Liver (tissue), 9 donors: ENCODE data around the gene TAF9B. TPM values are rescaled to one million over a fixed set of nuclear protein-coding genes. Genes with fewer than 3 reads are reported as not detected.

Experiments
- DNase-seq: peaks from one replicate; pipeline ENCODE4 v3.0.0-alpha.2; 2017; ENCODE audit warnings: low spot score
- H3K27ac ChIP-seq, 2 donors: one replicate each; pipeline ENCODE4 v1.7.0; 2013; ENCODE audit warnings: inconsistent platforms in 2 of 2, low read length in 2 of 2, control low read depth in 1 of 2, low read depth in 1 of 2, mild to moderate bottlenecking in 1 of 2
- H3K27me3 ChIP-seq, 4 donors: one replicate each; pipeline versions ENCODE4 v1.6.1 to v1.7.0; 2013; ENCODE audit warnings: low read length in 3 of 4, inconsistent platforms in 1 of 4, mild to moderate bottlenecking in 1 of 4, moderate library complexity in 1 of 4; ENCODE audit not compliant: control insufficient read depth in 4 of 4, insufficient read depth in 4 of 4
- H3K36me3 ChIP-seq, 4 donors: one replicate each; pipeline versions ENCODE4 v1.6.1 to v1.7.0; 2013; ENCODE audit warnings: low read length in 3 of 4, mild to moderate bottlenecking in 3 of 4, low read depth in 1 of 4, moderate library complexity in 1 of 4; ENCODE audit not compliant: control insufficient read depth in 4 of 4, insufficient read depth in 3 of 4
- H3K4me1 ChIP-seq, 4 donors: one replicate each; pipeline versions ENCODE4 v1.6.1 to v1.7.0; 2013; ENCODE audit warnings: low read length in 3 of 4, mild to moderate bottlenecking in 3 of 4, moderate library complexity in 1 of 4; ENCODE audit not compliant: control insufficient read depth in 4 of 4, insufficient read depth in 4 of 4
- H3K4me3 ChIP-seq, 3 donors: one replicate each; pipeline versions ENCODE4 v1.6.1 to v1.7.0; 2013; ENCODE audit warnings: low read length in 3 of 3, control low read depth in 1 of 3, low read depth in 1 of 3, mild to moderate bottlenecking in 1 of 3
- H3K9ac ChIP-seq, 2 donors: one replicate each; pipeline ENCODE4 v1.7.0; 2013; ENCODE audit warnings: low read length in 2 of 2, mild to moderate bottlenecking in 2 of 2, moderate library complexity in 2 of 2, control low read depth in 1 of 2, low read depth in 1 of 2
- H3K9me3 ChIP-seq, 4 donors: one replicate each; pipeline versions ENCODE4 v1.6.1 to v1.7.0; 2013; ENCODE audit warnings: low read length in 3 of 4; ENCODE audit not compliant: control insufficient read depth in 4 of 4
- CTCF ChIP-seq: fragments of 150-350 bp; IDR thresholded peaks from 2 replicates; pipeline ENCODE4 v1.5.1; 2017; ENCODE audit warnings: improper control_type of control experiment, low read depth, low read length; ENCODE audit not compliant: missing input control
- EGR1 ChIP-seq, 2 donors: IDR thresholded peaks; 2 replicates each; pipeline ENCODE4 v1.6.1; 2016 to 2018; ENCODE audit warnings: antibody characterized with exemption in 2 of 2, low read depth in 2 of 2
- FOXA1 ChIP-seq: IDR thresholded peaks from 2 replicates; pipeline ENCODE4 v1.6.1; 2016; ENCODE audit warnings: antibody characterized with exemption
- FOXA2 ChIP-seq: IDR thresholded peaks from 2 replicates; pipeline ENCODE4 v1.6.1; 2016; ENCODE audit warnings: antibody characterized with exemption
- GABPA ChIP-seq, 2 donors: IDR thresholded peaks in 1 of 2; conservative IDR thresholded peaks in 1 of 2; 2 replicates each; pipeline ENCODE4 v1.6.1; 2016; ENCODE audit warnings: antibody characterized with exemption in 2 of 2, mild to moderate bottlenecking in 1 of 2, moderate library complexity in 1 of 2
- HNF4A ChIP-seq, 2 donors: conservative IDR thresholded peaks; 2 replicates each; pipeline ENCODE4 v1.6.1; 2016; ENCODE audit warnings: antibody characterized with exemption in 2 of 2, mild to moderate bottlenecking in 2 of 2
- HNF4G ChIP-seq: IDR thresholded peaks from 2 replicates; pipeline ENCODE4 v1.6.1; 2016; ENCODE audit warnings: antibody characterized with exemption
- JUND ChIP-seq, 2 donors: IDR thresholded peaks; 2 replicates each; pipeline ENCODE4 v1.6.1; 2016; ENCODE audit warnings: antibody characterized with exemption in 2 of 2
- MAX ChIP-seq: IDR thresholded peaks from 2 replicates; pipeline ENCODE4 v1.6.1; 2016; ENCODE audit warnings: antibody characterized with exemption
- NR2F2 ChIP-seq: IDR thresholded peaks from 2 replicates; pipeline ENCODE4 v1.6.1; 2016; ENCODE audit warnings: antibody characterized with exemption
- RAD21 ChIP-seq, 2 donors: IDR thresholded peaks; 2 replicates each; pipeline ENCODE4 v1.6.1; 2016; ENCODE audit warnings: antibody characterized with exemption in 2 of 2, mild to moderate bottlenecking in 2 of 2
- RXRA ChIP-seq, 2 donors: IDR thresholded peaks; 2 replicates each; pipeline ENCODE4 v1.6.1; 2017 to 2018; ENCODE audit warnings: antibody characterized with exemption in 2 of 2, mild to moderate bottlenecking in 1 of 2
- SP1 ChIP-seq: IDR thresholded peaks from 2 replicates; pipeline ENCODE4 v1.6.1; 2018; ENCODE audit warnings: antibody characterized with exemption, mild to moderate bottlenecking
- TAF1 ChIP-seq: conservative IDR thresholded peaks from 2 replicates; pipeline ENCODE4 v1.6.1; 2016; ENCODE audit warnings: antibody characterized with exemption, mild to moderate bottlenecking
- YY1 ChIP-seq: IDR thresholded peaks from 2 replicates; pipeline ENCODE4 v1.6.1; 2016; ENCODE audit warnings: antibody characterized with exemption, mild to moderate bottlenecking
- ZBTB33 ChIP-seq: IDR thresholded peaks from 2 replicates; pipeline ENCODE4 v1.6.1; 2016; ENCODE audit warnings: antibody characterized with exemption
- WGBS: extraction: QIAGEN DNeasy Blood & Tissue Kit; methylation state at CpG from one replicate; pipeline ENCODE4 v1.1.7; 2013; 5-methylcytosine and 5-hydroxymethylcytosine counted together
- polyA plus RNA-seq, 2 donors: library from polyadenylated mRNA; stranded (reverse) in 1 of 2; unstranded in 1 of 2; fragments of 200-250 nt in 1 of 2; fragments of >200 nt in 1 of 2; fragmentation: Nextera tagmentation in 1 of 2; extraction: Ambion mirVana in 1 of 2; gene quantifications; one replicate each; pipeline versions ENCODE4 v1.2.1 to v1.2.3, GENCODE V29; 2013 to 2015
- total RNA-seq, 2 donors: library from RNA; depleted of rRNA; stranded (reverse); fragments of >200 nt; gene quantifications; one replicate each; pipeline ENCODE4 v1.2.3, GENCODE V29; 2014
- TF ChIP-seq, protein P1 (sequence below): IDR thresholded peaks from 2 replicates; pipeline ENCODE4 v1.6.1; 2016; ENCODE audit warnings: antibody characterized with exemption, mild to moderate bottlenecking
- TF ChIP-seq, protein P2 (sequence below): IDR thresholded peaks from 2 replicates; pipeline ENCODE4 v1.6.1; 2016; ENCODE audit warnings: antibody characterized with exemption
- donor health status: healthy.
- donor health status: healthy.
- donor health status: healthy.
- donor health status: healthy.
- donor health status: healthy.

The TAF9B gene
- total and polyA plus RNA-seq, 4 donors: 4.9 to 9.0 (median 7.6) TPM

GRCh38 chrX:78103623-78104446, 35.6 kb downstream of the TAF9B start, which contains the start of gene PGK1:
Gene PGK1, plus strand, starts transcription at chrX:78104248. Its CDS starts 93 bp downstream, at chrX:78104341.
- peak within 1 kb of the TSS; percentile 91 to 100 for H3K27ac ChIP-seq
- H3K36me3 ChIP-seq: no peaks in the 10 kb centered on the region
- peaks cover 0 to 4% (median 0%) of the 10 kb centered on the region in 4 donors for H3K9me3 ChIP-seq
- peak; percentile 91 for DNase-seq
- TF ChIP-seq FOXA1 (peak; percentile 9), GABPA (IDR thresholded peaks at IDR 0.05 in 1 of 2, conservative IDR thresholded peaks at IDR 0.05 in 1 of 2) (peak; percentile 59 to 86), RAD21 (IDR thresholded peaks at IDR 0.05) (no peak), MAX (peak; percentile 88), HNF4G (no peak), ZBTB33 (peak; percentile 58), EGR1 (IDR thresholded peaks at IDR 0.05; ENCODE audit: low read depth in 2 of 2) (peak in 1 of 2 donors; percentile 30), FOXA2 (no peak), CTCF (no peak), TAF1 (peak; percentile 88), RXRA (IDR thresholded peaks at IDR 0.05) (peak; percentile 33 to 41), HNF4A (conservative IDR thresholded peaks at IDR 0.05) (peak in 1 of 2 donors; percentile 6), JUND (IDR thresholded peaks at IDR 0.05) (peak in 1 of 2 donors; percentile 10), YY1 (peak; percentile 72), SP1 (peak; percentile 92), NR2F2 (no peak)
- TF ChIP-seq, protein P1, sequence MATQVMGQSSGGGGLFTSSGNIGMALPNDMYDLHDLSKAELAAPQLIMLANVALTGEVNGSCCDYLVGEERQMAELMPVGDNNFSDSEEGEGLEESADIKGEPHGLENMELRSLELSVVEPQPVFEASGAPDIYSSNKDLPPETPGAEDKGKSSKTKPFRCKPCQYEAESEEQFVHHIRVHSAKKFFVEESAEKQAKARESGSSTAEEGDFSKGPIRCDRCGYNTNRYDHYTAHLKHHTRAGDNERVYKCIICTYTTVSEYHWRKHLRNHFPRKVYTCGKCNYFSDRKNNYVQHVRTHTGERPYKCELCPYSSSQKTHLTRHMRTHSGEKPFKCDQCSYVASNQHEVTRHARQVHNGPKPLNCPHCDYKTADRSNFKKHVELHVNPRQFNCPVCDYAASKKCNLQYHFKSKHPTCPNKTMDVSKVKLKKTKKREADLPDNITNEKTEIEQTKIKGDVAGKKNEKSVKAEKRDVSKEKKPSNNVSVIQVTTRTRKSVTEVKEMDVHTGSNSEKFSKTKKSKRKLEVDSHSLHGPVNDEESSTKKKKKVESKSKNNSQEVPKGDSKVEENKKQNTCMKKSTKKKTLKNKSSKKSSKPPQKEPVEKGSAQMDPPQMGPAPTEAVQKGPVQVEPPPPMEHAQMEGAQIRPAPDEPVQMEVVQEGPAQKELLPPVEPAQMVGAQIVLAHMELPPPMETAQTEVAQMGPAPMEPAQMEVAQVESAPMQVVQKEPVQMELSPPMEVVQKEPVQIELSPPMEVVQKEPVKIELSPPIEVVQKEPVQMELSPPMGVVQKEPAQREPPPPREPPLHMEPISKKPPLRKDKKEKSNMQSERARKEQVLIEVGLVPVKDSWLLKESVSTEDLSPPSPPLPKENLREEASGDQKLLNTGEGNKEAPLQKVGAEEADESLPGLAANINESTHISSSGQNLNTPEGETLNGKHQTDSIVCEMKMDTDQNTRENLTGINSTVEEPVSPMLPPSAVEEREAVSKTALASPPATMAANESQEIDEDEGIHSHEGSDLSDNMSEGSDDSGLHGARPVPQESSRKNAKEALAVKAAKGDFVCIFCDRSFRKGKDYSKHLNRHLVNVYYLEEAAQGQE: peak; percentile 92
- TF ChIP-seq, protein P2, sequence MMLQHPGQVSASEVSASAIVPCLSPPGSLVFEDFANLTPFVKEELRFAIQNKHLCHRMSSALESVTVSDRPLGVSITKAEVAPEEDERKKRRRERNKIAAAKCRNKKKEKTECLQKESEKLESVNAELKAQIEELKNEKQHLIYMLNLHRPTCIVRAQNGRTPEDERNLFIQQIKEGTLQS: no peak
- H3K9ac ChIP-seq: peak within 1 kb of the TSS; percentile 91 to 94
- WGBS: under 1% methylated on average over 72 of the region's 72 CpGs
- peaks cover 7 to 17% (median 14%) of the 10 kb centered on the region in 4 donors for H3K4me1 ChIP-seq
- peak within 1 kb of the TSS; percentile 59 to 98 (median 92) for H3K4me3 ChIP-seq
- no peaks in the 10 kb centered on the region for H3K27me3 ChIP-seq
